HepG2 (cell line): ENCODE data around the gene ACAP1. TPM values are rescaled to one million over a fixed set of nuclear protein-coding genes. Genes with fewer than 3 reads are reported as not detected.

ENCODE experiments used
- BRF2 ChIP-seq: sonication (generic); formaldehyde crosslinking; IDR thresholded peaks from 2 replicates; pipeline ENCODE4 v1.8.1; 2022; ENCODE audit warnings: mild to moderate bottlenecking, missing genetic modification reagents
- CC2D1A ChIP-seq: sonication (generic); formaldehyde crosslinking; IDR thresholded peaks from 2 replicates; pipeline ENCODE4 v1.8.1; 2023; ENCODE audit warnings: mild to moderate bottlenecking, missing genetic modification reagents
- GATAD1 ChIP-seq: IDR thresholded peaks from 2 replicates; pipeline ENCODE4 v1.6.1; 2016; ENCODE audit warnings: missing genetic modification reagents, missing compliant biosample characterization
- GFI1 ChIP-seq: sonication (generic); formaldehyde crosslinking; IDR thresholded peaks from 2 replicates; pipeline ENCODE4 v1.5.0; 2020; ENCODE audit warnings: missing genetic modification reagents, mild to moderate bottlenecking, borderline replicate concordance
- GLI4 ChIP-seq: sonication (generic); formaldehyde crosslinking; IDR thresholded peaks from 2 replicates; pipeline ENCODE4 v1.5.1; 2020; ENCODE audit warnings: missing genetic modification reagents, mild to moderate bottlenecking, moderate library complexity, borderline replicate concordance
- GMEB2 ChIP-seq: IDR thresholded peaks from 2 replicates; pipeline ENCODE4 v1.6.1; 2016; ENCODE audit warnings: missing biosample characterization, missing genetic modification reagents, low read depth
- MXD4 ChIP-seq: IDR thresholded peaks from 2 replicates; pipeline ENCODE4 v1.6.1; 2016; ENCODE audit warnings: mild to moderate bottlenecking, missing biosample characterization, missing genetic modification reagents
- MZF1 ChIP-seq: sonication (generic); formaldehyde crosslinking; IDR thresholded peaks from 2 replicates; pipeline ENCODE4 v1.8.1; 2023; ENCODE audit warnings: mild to moderate bottlenecking, missing genetic modification reagents, borderline replicate concordance
- RORA ChIP-seq: sonication (generic); formaldehyde crosslinking; IDR thresholded peaks from 2 replicates; pipeline ENCODE4 v1.5.0; 2020; ENCODE audit warnings: mild to moderate bottlenecking, missing genetic modification reagents, moderate library complexity
- TBX2 ChIP-seq: sonication (generic); formaldehyde crosslinking; IDR thresholded peaks from 2 replicates; pipeline ENCODE4 v1.5.0; 2020; ENCODE audit warnings: missing genetic modification reagents, mild to moderate bottlenecking, borderline replicate concordance
- ZFYVE20 ChIP-seq: sonication (generic); formaldehyde crosslinking; IDR thresholded peaks from 2 replicates; pipeline ENCODE4 v1.8.0; 2023; ENCODE audit warnings: low read depth, mild to moderate bottlenecking, moderate library complexity, missing genetic modification reagents, borderline replicate concordance
- ZNF724P ChIP-seq: sonication (generic); formaldehyde crosslinking; IDR thresholded peaks from 2 replicates; pipeline ENCODE4 v1.8.0; 2022; ENCODE audit warnings: missing genetic modification reagents, borderline replicate concordance
- ZNF878 ChIP-seq: sonication (generic); formaldehyde crosslinking; IDR thresholded peaks from 2 replicates; pipeline ENCODE4 v1.8.1; 2023; ENCODE audit warnings: mild to moderate bottlenecking, missing genetic modification reagents, moderate library complexity
- polyA plus RNA-seq, 8 experiments: library from polyadenylated mRNA; depleted of rRNA in 3 of 8; stranded (reverse) in 7 of 8; unstranded in 1 of 8; fragments of >200 nt; fragmentation: Illumina TruSeq in 4 of 8; extraction: Trizol in 4 of 8; gene quantifications; 2 replicates each; pipeline versions ENCODE4 v1.2.1 to v1.2.3, GENCODE V29; 2011 to 2016; ENCODE audit warnings: low read depth in 4 of 8, missing spikeins in 1 of 8, mixed read lengths in 1 of 8; ENCODE audit not compliant: insufficient read depth in 1 of 8
- total RNA-seq, 5 experiments: library from RNA; depleted of rRNA; stranded (reverse); fragments of >200 nt; fragmentation: Illumina TruSeq; extraction: Trizol; gene quantifications; 2 replicates each; pipeline ENCODE4 v1.2.3, GENCODE V29; 2016; ENCODE audit warnings: low read depth in 1 of 5
- TF ChIP-seq, protein P1 (sequence below): sonication (generic); formaldehyde crosslinking; IDR thresholded peaks from 2 replicates; pipeline ENCODE4 v1.9.0; 2021; ENCODE audit warnings: missing genetic modification reagents, mild to moderate bottlenecking, borderline replicate concordance
- TF ChIP-seq, protein P2 (sequence below): sonication (generic); formaldehyde crosslinking; IDR thresholded peaks from 2 replicates; pipeline ENCODE4 v1.5.1; 2020; ENCODE audit warnings: missing genetic modification reagents, mild to moderate bottlenecking, borderline replicate concordance
- TF ChIP-seq, protein P3 (sequence below): IDR thresholded peaks from 2 replicates; pipeline ENCODE4 v1.6.1; 2012; ENCODE audit warnings: inconsistent platforms
- TF ChIP-seq, protein P4 (sequence below): sonication (generic); formaldehyde crosslinking; IDR thresholded peaks from 2 replicates; pipeline ENCODE4 v1.4.0; 2020; ENCODE audit warnings: low read depth, missing genetic modification reagents

ACAP1 gene
- total and polyA plus RNA-seq, 2 of the 13 experiments (the other 11 are each of a cell fraction or from before 2014, with no cell fraction given), result 1.3 to 2.5 TPM

- TF ChIP-seq, protein P1, sequence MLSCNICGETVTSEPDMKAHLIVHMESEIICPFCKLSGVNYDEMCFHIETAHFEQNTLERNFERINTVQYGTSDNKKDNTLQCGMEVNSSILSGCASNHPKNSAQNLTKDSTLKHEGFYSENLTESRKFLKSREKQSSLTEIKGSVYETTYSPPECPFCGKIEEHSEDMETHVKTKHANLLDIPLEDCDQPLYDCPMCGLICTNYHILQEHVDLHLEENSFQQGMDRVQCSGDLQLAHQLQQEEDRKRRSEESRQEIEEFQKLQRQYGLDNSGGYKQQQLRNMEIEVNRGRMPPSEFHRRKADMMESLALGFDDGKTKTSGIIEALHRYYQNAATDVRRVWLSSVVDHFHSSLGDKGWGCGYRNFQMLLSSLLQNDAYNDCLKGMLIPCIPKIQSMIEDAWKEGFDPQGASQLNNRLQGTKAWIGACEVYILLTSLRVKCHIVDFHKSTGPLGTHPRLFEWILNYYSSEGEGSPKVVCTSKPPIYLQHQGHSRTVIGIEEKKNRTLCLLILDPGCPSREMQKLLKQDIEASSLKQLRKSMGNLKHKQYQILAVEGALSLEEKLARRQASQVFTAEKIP (CRISPR knock-in tag), result no peak
- no peak for TF ChIP-seq ZFYVE20
- TF ChIP-seq, protein P2, sequence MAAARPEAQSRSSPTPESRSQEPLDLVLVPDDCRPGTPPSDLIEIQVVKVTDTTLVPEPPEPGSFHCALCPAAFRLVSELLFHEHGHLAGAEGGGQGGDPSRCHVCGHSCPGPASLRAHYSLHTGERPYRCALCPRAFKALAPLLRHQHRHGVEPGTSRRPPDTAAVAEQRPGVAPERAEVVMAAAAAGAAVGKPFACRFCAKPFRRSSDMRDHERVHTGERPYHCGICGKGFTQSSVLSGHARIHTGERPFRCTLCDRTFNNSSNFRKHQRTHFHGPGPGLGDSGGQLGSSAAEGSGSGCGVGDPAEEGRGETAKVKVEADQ (CRISPR knock-in tag), result 0 out of 2 replicates have a peak, but pooled peaks have one; percentile 52
- TF ChIP-seq, protein P3, sequence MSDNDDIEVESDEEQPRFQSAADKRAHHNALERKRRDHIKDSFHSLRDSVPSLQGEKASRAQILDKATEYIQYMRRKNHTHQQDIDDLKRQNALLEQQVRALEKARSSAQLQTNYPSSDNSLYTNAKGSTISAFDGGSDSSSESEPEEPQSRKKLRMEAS, result peak; percentile 88
- TF ChIP-seq TBX2 (CRISPR knock-in tag), result peak; percentile 56; the same call in 1 of the 2 replicates
- no peak for TF ChIP-seq ZNF724P
- peak; percentile 79; the same call in 1 of the 2 replicates for TF ChIP-seq BRF2 (CRISPR knock-in tag)
- peak; percentile 96 for TF ChIP-seq GATAD1 (CRISPR knock-in tag)
- 0 out of 2 replicates have a peak, but pooled peaks have one; percentile 23 for TF ChIP-seq GLI4 (CRISPR knock-in tag)
- no peak for TF ChIP-seq GFI1 (CRISPR knock-in tag)
- no peak for TF ChIP-seq ZNF878 (CRISPR knock-in tag)
- peak; percentile 90 for TF ChIP-seq MXD4 (CRISPR knock-in tag)
- TF ChIP-seq, protein P4, sequence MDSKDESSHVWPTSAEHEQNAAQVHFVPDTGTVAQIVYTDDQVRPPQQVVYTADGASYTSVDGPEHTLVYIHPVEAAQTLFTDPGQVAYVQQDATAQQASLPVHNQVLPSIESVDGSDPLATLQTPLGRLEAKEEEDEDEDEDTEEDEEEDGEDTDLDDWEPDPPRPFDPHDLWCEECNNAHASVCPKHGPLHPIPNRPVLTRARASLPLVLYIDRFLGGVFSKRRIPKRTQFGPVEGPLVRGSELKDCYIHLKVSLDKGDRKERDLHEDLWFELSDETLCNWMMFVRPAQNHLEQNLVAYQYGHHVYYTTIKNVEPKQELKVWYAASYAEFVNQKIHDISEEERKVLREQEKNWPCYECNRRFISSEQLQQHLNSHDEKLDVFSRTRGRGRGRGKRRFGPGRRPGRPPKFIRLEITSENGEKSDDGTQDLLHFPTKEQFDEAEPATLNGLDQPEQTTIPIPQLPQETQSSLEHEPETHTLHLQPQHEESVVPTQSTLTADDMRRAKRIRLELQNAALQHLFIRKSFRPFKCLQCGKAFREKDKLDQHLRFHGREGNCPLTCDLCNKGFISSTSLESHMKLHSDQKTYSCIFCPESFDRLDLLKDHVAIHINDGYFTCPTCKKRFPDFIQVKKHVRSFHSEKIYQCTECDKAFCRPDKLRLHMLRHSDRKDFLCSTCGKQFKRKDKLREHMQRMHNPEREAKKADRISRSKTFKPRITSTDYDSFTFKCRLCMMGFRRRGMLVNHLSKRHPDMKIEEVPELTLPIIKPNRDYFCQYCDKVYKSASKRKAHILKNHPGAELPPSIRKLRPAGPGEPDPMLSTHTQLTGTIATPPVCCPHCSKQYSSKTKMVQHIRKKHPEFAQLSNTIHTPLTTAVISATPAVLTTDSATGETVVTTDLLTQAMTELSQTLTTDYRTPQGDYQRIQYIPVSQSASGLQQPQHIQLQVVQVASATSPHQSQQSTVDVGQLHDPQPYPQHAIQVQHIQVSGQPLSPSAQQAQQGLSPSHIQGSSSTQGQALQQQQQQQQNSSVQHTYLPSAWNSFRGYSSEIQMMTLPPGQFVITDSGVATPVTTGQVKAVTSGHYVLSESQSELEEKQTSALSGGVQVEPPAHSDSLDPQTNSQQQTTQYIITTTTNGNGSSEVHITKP, result no peak
- TF ChIP-seq MZF1 (CRISPR knock-in tag), result no peak
- TF ChIP-seq CC2D1A (CRISPR knock-in tag), result no peak
- peak; percentile 83 for TF ChIP-seq GMEB2 (CRISPR knock-in tag)
- TF ChIP-seq RORA (CRISPR knock-in tag), result no peak
These were observed 21.4 kb upstream of the ACAP1 start, which contains the start of gene GPS2 (continued) for GRCh38 chr17:7314719-7315569.
